HEK293T (cell line): ENCODE measurements around the gene SERGEF.

Experiments
- ARNT ChIP-seq: fragments of 450-650 bp; IDR thresholded peaks from 2 replicates; pipeline ENCODE4 v1.6.1; 2017; ENCODE audit warnings: mild to moderate bottlenecking
- ELF4 ChIP-seq: fragments of 450-650 bp; IDR thresholded peaks from 2 replicates; pipeline ENCODE4 v1.6.1; 2017; ENCODE audit warnings: antibody characterized with exemption
- FOXA1 ChIP-seq: fragments of 450-650 bp; IDR thresholded peaks from 2 replicates; pipeline ENCODE4 v1.6.1; 2016; ENCODE audit warnings: mild to moderate bottlenecking
- FOXK2 ChIP-seq: fragments of 450-650 bp; IDR thresholded peaks from 2 replicates; pipeline ENCODE4 v1.6.1; 2016; ENCODE audit warnings: mild to moderate bottlenecking
- FOXM1 ChIP-seq: fragments of 450-650 bp; IDR thresholded peaks from 2 replicates; pipeline ENCODE4 v1.6.1; 2017; ENCODE audit warnings: mild to moderate bottlenecking, borderline replicate concordance
- HDGF ChIP-seq: fragments of 450-650 bp; IDR thresholded peaks from 2 replicates; pipeline ENCODE4 v1.6.1; 2017; ENCODE audit warnings: antibody characterized with exemption, borderline replicate concordance
- L3MBTL2 ChIP-seq: fragments of 450-650 bp; conservative IDR thresholded peaks from 2 replicates; pipeline ENCODE4 v1.6.1; 2016; ENCODE audit warnings: mild to moderate bottlenecking
- LEF1 ChIP-seq: fragments of 450-650 bp; IDR thresholded peaks from 2 replicates; pipeline ENCODE4 v1.6.1; 2017; ENCODE audit warnings: mild to moderate bottlenecking, borderline replicate concordance
- NFRKB ChIP-seq: fragments of 450-650 bp; IDR thresholded peaks from 2 replicates; pipeline ENCODE4 v1.6.1; 2016; ENCODE audit warnings: mild to moderate bottlenecking, moderate library complexity
- SP1 ChIP-seq: fragments of 450-650 bp; IDR thresholded peaks from 2 replicates; pipeline ENCODE4 v1.6.1; 2017
- SUZ12 ChIP-seq: fragments of 450-650 bp; IDR thresholded peaks from 2 replicates; pipeline ENCODE4 v1.6.1; 2016; ENCODE audit warnings: mild to moderate bottlenecking
- TARDBP ChIP-seq: fragments of 450-650 bp; IDR thresholded peaks from 2 replicates; pipeline ENCODE4 v1.6.1; 2016
- ZNF384 ChIP-seq: fragments of 450-650 bp; IDR thresholded peaks from 2 replicates; pipeline ENCODE4 v1.6.1; 2016
- TF ChIP-seq, protein P1 (sequence below): fragments of 450-650 bp; IDR thresholded peaks from 2 replicates; pipeline ENCODE4 v1.6.1; 2016

DNA sequence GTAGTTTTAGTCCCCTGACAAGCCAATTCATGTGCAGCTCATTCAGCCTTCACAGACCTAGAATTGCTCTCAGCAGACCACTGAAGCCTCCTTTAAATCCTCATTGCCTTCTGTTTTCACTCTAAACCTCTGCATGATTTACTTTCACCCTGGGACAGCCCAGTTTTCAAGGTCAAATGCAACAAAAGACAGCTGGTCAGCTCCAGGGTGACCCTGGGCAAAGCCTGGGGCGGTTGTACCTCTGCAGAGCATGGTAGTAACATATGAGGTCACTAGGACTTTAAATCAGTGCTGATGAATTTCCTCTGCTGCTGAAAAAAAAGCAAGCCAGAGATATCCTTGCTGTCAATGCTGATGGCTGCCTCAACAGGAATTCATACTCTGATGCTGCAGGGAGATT lies 62.2 kb downstream of the SERGEF start:
- no peak for TF ChIP-seq SP1
- no peak for TF ChIP-seq FOXA1
- TF ChIP-seq FOXM1, result no peak
- TF ChIP-seq FOXK2, result no peak
- TF ChIP-seq NFRKB, result no peak
- no peak for TF ChIP-seq ZNF384
- TF ChIP-seq L3MBTL2, result no peak
- TF ChIP-seq ELF4, result no peak
- no peak for TF ChIP-seq TARDBP
- no peak for TF ChIP-seq SUZ12
- TF ChIP-seq HDGF, result no peak
- no peak for TF ChIP-seq LEF1
- TF ChIP-seq, protein P1, sequence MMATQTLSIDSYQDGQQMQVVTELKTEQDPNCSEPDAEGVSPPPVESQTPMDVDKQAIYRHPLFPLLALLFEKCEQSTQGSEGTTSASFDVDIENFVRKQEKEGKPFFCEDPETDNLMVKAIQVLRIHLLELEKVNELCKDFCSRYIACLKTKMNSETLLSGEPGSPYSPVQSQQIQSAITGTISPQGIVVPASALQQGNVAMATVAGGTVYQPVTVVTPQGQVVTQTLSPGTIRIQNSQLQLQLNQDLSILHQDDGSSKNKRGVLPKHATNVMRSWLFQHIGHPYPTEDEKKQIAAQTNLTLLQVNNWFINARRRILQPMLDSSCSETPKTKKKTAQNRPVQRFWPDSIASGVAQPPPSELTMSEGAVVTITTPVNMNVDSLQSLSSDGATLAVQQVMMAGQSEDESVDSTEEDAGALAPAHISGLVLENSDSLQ, result no peak
- TF ChIP-seq ARNT, result no peak
